Measurements from ENCODE around the gene NFIL3.

GRCh38 chr9:91371894-91372293, 51.7 kb downstream of the NFIL3 start:
- TF ChIP-seq POLR2AphosphoS5 (IDR thresholded peaks at IDR 0.05; ENCODE audit: insufficient read depth in 1 of 2, low read depth in 1 of 2) (no peak), POLR2A (IDR thresholded peaks at IDR 0.05) (no peak)
- TF ChIP-seq, protein P1, sequence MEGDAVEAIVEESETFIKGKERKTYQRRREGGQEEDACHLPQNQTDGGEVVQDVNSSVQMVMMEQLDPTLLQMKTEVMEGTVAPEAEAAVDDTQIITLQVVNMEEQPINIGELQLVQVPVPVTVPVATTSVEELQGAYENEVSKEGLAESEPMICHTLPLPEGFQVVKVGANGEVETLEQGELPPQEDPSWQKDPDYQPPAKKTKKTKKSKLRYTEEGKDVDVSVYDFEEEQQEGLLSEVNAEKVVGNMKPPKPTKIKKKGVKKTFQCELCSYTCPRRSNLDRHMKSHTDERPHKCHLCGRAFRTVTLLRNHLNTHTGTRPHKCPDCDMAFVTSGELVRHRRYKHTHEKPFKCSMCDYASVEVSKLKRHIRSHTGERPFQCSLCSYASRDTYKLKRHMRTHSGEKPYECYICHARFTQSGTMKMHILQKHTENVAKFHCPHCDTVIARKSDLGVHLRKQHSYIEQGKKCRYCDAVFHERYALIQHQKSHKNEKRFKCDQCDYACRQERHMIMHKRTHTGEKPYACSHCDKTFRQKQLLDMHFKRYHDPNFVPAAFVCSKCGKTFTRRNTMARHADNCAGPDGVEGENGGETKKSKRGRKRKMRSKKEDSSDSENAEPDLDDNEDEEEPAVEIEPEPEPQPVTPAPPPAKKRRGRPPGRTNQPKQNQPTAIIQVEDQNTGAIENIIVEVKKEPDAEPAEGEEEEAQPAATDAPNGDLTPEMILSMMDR (IDR thresholded peaks at IDR 0.05) = no peak
